KMS-11 (cell line): ENCODE measurements around the gene POLR2M.

Source experiments
- H2AFZ ChIP-seq: fragments of 200-600 bp; sonication (generic); 2 replicates; pipeline ENCODE4 v1.6.1; 2016; ENCODE audit warnings: antibody characterized with exemption, mixed run types, low read depth
- H3K27ac ChIP-seq: fragments of 200-600 bp; sonication (generic); 2 replicates; pipeline ENCODE4 v1.6.1; 2016; ENCODE audit warnings: mild to moderate bottlenecking, mixed run types
- H3K27me3 ChIP-seq: fragments of 200-600 bp; sonication (generic); 2 replicates; pipeline ENCODE4 v1.6.1; 2017; ENCODE audit warnings: mild to moderate bottlenecking, low read depth, mixed run types, moderate library complexity; ENCODE audit not compliant: insufficient read depth
- H3K36me3 ChIP-seq: fragments of 200-600 bp; sonication (generic); 2 replicates; pipeline ENCODE4 v1.6.1; 2017; ENCODE audit warnings: mild to moderate bottlenecking, mixed run types; ENCODE audit not compliant: insufficient read depth
- H3K4me1 ChIP-seq: fragments of 200-600 bp; sonication (generic); 2 replicates; pipeline ENCODE4 v1.6.1; 2016; ENCODE audit warnings: mild to moderate bottlenecking, low read depth, mixed run types; ENCODE audit not compliant: poor library complexity, severe bottlenecking
- H3K4me2 ChIP-seq: fragments of 200-600 bp; sonication (generic); 2 replicates; pipeline ENCODE4 v1.7.0; 2016; ENCODE audit warnings: mild to moderate bottlenecking, mixed run types
- H3K4me3 ChIP-seq: fragments of 200-600 bp; sonication (generic); IDR thresholded peaks from 2 replicates; pipeline ENCODE4 v1.6.1; 2017; ENCODE audit warnings: low read depth, low read length, mixed read lengths; ENCODE audit not compliant: insufficient read depth
- H3K79me2 ChIP-seq: fragments of 200-600 bp; sonication (generic); 2 replicates; pipeline ENCODE4 v1.6.1; 2016; ENCODE audit warnings: low read depth, mixed run types; ENCODE audit not compliant: insufficient read depth
- H3K9ac ChIP-seq: fragments of 200-600 bp; sonication (generic); 2 replicates; pipeline ENCODE4 v1.6.1; 2016; ENCODE audit warnings: mild to moderate bottlenecking, mixed run types
- H4K20me1 ChIP-seq: fragments of 200-600 bp; sonication (generic); 2 replicates; pipeline ENCODE4 v1.6.1; 2016; ENCODE audit warnings: mild to moderate bottlenecking, mixed run types; ENCODE audit not compliant: insufficient read depth
- TF ChIP-seq, protein P1 (sequence below): fragments of 200-600 bp; sonication (generic); conservative IDR thresholded peaks from 2 replicates; pipeline ENCODE4 v1.6.1; 2017; ENCODE audit warnings: low read depth, mild to moderate bottlenecking, antibody characterized with exemption, low read length, moderate library complexity, mixed read lengths

The POLR2M gene

GRCh38 chr15:57706405-57707209 lies at the start of gene POLR2M:
TSS of gene POLR2M (plus strand) at chr15:57706714. CDS start at chr15:57706843, 129 bp downstream.
- Histone ChIP-seq H3K4me1 (peaks cover 38% of the 10 kb centered on the region), H3K4me3 (peak within 1 kb of the TSS; percentile 27), H2AFZ (peak within 1 kb of the TSS; percentile 86), H3K9ac (peak within 1 kb of the TSS; percentile 99), H3K36me3 (no peaks in the 10 kb centered on the region), H4K20me1 (no peaks in the 10 kb centered on the region), H3K4me2 (peak within 1 kb of the TSS; percentile 61), H3K27me3 (no peaks in the 10 kb centered on the region), H3K27ac (peak within 1 kb of the TSS; percentile 89), H3K79me2 (peaks cover 33% of the 10 kb centered on the region)
- TF ChIP-seq, protein P1, sequence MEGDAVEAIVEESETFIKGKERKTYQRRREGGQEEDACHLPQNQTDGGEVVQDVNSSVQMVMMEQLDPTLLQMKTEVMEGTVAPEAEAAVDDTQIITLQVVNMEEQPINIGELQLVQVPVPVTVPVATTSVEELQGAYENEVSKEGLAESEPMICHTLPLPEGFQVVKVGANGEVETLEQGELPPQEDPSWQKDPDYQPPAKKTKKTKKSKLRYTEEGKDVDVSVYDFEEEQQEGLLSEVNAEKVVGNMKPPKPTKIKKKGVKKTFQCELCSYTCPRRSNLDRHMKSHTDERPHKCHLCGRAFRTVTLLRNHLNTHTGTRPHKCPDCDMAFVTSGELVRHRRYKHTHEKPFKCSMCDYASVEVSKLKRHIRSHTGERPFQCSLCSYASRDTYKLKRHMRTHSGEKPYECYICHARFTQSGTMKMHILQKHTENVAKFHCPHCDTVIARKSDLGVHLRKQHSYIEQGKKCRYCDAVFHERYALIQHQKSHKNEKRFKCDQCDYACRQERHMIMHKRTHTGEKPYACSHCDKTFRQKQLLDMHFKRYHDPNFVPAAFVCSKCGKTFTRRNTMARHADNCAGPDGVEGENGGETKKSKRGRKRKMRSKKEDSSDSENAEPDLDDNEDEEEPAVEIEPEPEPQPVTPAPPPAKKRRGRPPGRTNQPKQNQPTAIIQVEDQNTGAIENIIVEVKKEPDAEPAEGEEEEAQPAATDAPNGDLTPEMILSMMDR, result no peak

DNA sequence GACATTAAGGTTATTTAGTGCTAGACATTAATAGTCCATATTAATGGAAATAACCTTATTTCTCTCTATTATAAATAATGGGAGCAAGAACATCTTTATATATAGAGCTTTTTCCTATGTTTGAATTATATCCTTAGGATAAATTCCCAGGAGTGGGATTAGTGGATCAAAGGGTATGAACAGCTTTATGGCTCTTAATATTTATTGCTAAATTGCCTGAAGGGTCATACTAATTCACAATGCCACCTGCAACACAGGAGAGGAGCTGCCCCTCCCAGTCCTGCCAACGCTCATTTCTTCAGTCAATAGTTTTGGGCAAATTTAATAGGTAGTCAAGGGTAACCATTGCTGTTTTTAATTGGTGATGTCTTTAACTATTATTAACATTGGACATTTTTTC lies 48.9 kb upstream of the POLR2M start:
- H2AFZ ChIP-seq, result no peak overlapping the region
- H3K4me2 ChIP-seq, result no peak overlapping the region
- H3K4me1 ChIP-seq, result no peaks in the 10 kb centered on the region
- no peak overlapping the region for H3K9ac ChIP-seq
- H3K27ac ChIP-seq, result no peak overlapping the region
- H3K36me3 ChIP-seq, result no peaks in the 10 kb centered on the region
- no peaks in the 10 kb centered on the region for H4K20me1 ChIP-seq
- TF ChIP-seq, protein P1, result no peak
- no peaks in the 10 kb centered on the region for H3K27me3 ChIP-seq
- H3K79me2 ChIP-seq, result no peaks in the 10 kb centered on the region
- no peak overlapping the region for H3K4me3 ChIP-seq

DNA sequence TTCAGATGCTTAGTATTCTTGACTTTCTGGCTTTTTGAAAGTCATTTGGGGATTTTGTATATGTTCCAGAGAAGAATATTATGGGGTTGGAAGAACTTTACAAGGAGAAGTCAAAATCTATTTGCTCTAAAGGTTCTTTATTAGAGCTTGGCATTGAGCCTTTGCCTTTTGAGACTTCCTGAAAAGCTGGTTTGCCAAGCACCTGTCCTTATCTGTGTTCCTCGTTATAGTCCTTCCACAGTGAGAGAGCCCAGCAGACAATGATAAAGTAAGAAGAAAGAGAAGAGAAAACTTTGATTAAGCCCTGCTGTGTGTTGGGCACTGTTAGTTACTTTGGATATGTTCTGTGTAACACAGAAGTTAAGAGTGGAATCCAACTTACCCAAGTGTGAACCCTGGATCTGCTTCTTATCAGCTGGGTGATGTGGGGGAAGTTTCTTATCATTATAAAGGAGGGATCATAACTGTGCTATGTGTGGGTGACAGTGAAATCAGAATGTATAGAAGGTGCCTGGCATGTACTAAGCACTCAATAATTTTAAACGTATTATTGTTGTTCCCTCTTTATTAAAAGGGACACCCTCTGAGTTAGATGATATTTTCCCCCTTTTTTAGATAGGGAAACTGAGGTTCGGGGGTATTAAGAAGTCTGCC lies 44.3 kb upstream of the POLR2M start:
- H4K20me1 ChIP-seq, result no peaks in the 10 kb centered on the region
- H3K79me2 ChIP-seq, result no peaks in the 10 kb centered on the region
- no peak overlapping the region for H2AFZ ChIP-seq
- H3K27ac ChIP-seq, result no peak overlapping the region
- no peak overlapping the region for H3K4me3 ChIP-seq
- TF ChIP-seq, protein P1, result no peak
- no peak overlapping the region for H3K4me2 ChIP-seq
- no peaks in the 10 kb centered on the region for H3K27me3 ChIP-seq
- no peak overlapping the region for H3K9ac ChIP-seq
- H3K36me3 ChIP-seq, result no peaks in the 10 kb centered on the region
- H3K4me1 ChIP-seq, result no peaks in the 10 kb centered on the region

- Histone ChIP-seq H4K20me1 (no peaks in the 10 kb centered on the region), H3K9ac (no peak overlapping the region), H3K27me3 (no peaks in the 10 kb centered on the region), H3K4me2 (no peak overlapping the region), H3K27ac (no peak overlapping the region), H3K36me3 (no peaks in the 10 kb centered on the region), H3K4me1 (no peaks in the 10 kb centered on the region), H3K4me3 (no peak overlapping the region), H3K79me2 (no peaks in the 10 kb centered on the region), H2AFZ (no peak overlapping the region)
- TF ChIP-seq, protein P1, result no peak
Observed at GRCh38 chr15:57662802-57663201, 43.7 kb upstream of the POLR2M start.
